Fibroblast of skin of scalp (primary cell): ENCODE results near the gene DUSP1.
"Not testable (repeated sequence)": the region's sequence is repeated elsewhere in the genome, so short reads cannot be mapped to it uniquely, and the experiment has no call there.

Experiments used
- DNase-seq: peaks from one replicate; pipeline ENCODE4 v3.0.0-alpha.2; 2013

DUSP1 gene

GRCh38 chr5:172797771-172798191 lies 26.8 kb upstream of the DUSP1 start:
- no peak for DNase-seq

GRCh38 chr5:172796306-172796705 lies 25.3 kb upstream of the DUSP1 start:
- no peak for DNase-seq

- DNase-seq, result peak; percentile 98
Observed at GRCh38 chr5:172795318-172795977, 24.5 kb upstream of the DUSP1 start.

GRCh38 chr5:172793577-172794488 lies 22.8 kb upstream of the DUSP1 start:
- peak; percentile 50 for DNase-seq

GRCh38 chr5:172792701-172793570 lies 21.9 kb upstream of the DUSP1 start:
- DNase-seq, result no peak

- DNase-seq, result no peak
Observed at GRCh38 chr5:172791726-172792445, 20.9 kb upstream of the DUSP1 start.

- DNase-seq, result no peak
Observed at GRCh38 chr5:172791286-172791685, 20.3 kb upstream of the DUSP1 start.

- DNase-seq, result no peak
Observed at GRCh38 chr5:172790496-172790889, 19.5 kb upstream of the DUSP1 start.

- no peak for DNase-seq
Observed at GRCh38 chr5:172789687-172790495, 18.9 kb upstream of the DUSP1 start.

- DNase-seq, result no peak
Observed at GRCh38 chr5:172788771-172789686, 18.0 kb upstream of the DUSP1 start.

- not testable (repeated sequence) for DNase-seq
Observed at GRCh38 chr5:172787538-172787937, 16.5 kb upstream of the DUSP1 start.

- no peak for DNase-seq
Observed at GRCh38 chr5:172786736-172787462, 15.9 kb upstream of the DUSP1 start.

- DNase-seq, result no peak
Observed at GRCh38 chr5:172785429-172786088, 14.6 kb upstream of the DUSP1 start.

- peak; percentile 52 for DNase-seq
Observed at GRCh38 chr5:172784162-172784561, 13.2 kb upstream of the DUSP1 start.

GRCh38 chr5:172783319-172783718 lies 12.3 kb upstream of the DUSP1 start:
- not testable (repeated sequence) for DNase-seq

- peak; percentile 52 for DNase-seq
Observed at GRCh38 chr5:172782169-172783039, 11.4 kb upstream of the DUSP1 start.

GRCh38 chr5:172779691-172780341 lies 8.8 kb upstream of the DUSP1 start:
- no peak for DNase-seq
